ENCODE results near the gene TRIM7.
A peak's percentile ranks its signal among the peaks of the same experiment; 100 is the strongest.

DNA sequence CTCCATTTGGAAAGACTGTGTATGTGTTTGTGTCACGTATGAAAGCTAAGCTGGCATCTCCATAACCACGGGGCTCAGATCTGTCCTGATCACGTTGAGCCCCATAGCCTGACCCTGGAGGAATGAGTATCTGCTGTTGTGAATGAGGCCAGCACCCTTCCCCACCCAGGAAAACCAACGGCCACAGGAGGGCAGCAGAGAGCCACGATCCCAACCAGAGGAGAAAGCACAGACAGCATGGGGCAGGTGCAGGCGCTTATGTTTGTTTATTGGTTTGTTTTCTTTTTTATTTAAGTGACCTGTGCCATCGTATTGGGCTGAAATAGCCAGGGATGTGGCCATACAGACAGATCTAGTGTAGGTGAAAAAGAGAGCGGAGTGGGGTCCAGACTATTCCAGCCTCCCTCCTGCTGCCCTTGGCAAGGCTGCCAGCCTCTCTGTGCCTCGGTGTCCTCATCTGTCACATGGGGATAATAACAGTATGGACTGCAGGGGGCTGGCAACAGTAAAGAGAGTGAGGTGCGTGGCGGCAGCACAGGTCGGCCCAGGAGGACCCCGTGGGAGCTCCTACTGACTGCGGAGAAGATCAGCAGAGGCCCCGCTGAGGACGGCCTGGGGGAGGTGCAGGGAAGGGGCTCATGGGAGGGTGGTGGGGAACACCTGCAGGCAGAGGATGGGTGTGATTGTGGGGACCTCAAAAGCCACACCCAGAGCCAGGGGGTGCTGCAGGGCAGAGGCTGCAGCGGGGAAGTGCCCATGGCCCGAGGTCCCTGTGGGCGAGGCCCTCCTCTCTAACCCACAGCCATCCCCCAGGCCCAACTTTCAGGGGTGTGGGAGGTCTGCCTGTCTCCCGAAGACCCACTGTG lies 45.5 kb downstream of the TRIM7 start:
- TF ChIP-seq, protein P1, sequence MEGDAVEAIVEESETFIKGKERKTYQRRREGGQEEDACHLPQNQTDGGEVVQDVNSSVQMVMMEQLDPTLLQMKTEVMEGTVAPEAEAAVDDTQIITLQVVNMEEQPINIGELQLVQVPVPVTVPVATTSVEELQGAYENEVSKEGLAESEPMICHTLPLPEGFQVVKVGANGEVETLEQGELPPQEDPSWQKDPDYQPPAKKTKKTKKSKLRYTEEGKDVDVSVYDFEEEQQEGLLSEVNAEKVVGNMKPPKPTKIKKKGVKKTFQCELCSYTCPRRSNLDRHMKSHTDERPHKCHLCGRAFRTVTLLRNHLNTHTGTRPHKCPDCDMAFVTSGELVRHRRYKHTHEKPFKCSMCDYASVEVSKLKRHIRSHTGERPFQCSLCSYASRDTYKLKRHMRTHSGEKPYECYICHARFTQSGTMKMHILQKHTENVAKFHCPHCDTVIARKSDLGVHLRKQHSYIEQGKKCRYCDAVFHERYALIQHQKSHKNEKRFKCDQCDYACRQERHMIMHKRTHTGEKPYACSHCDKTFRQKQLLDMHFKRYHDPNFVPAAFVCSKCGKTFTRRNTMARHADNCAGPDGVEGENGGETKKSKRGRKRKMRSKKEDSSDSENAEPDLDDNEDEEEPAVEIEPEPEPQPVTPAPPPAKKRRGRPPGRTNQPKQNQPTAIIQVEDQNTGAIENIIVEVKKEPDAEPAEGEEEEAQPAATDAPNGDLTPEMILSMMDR (IDR thresholded peaks at IDR 0.05), result peak; percentile 96
- no peak for TF ChIP-seq ZFX (IDR thresholded peaks at IDR 0.05; ENCODE audit: borderline replicate concordance)
